ENCODE data around the gene CDC42BPB. TPM values are rescaled to one million over a fixed set of nuclear protein-coding genes. Genes with fewer than 3 reads are reported as not detected.

The CDC42BPB gene
- total RNA-seq, 1 experiment from 2014 or later, result 103 TPM

DNA sequence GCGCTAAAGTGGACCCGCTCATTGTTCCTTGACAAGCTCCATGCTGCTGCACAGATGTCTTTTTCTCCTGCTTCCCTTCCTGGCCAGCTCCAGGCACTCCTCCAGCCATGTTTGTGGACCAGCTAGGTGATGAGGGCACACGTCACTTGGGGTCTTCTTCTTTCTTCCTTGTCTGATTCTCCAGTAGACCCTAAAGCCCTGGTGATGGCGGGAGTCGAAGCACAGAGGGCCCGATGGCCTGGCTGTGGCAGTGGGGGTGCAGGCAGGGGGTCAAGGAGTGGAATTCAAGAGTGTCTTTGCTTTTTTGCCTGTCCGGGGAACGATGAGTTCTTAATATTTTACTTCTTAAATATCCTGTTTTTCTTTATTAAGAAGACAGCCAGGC lies 157.8 kb downstream of the CDC42BPB start:
- Histone ChIP-seq H3K79me1 (ENCODE audit: insufficient read depth, low read depth, low read length, poor library complexity, severe bottlenecking) (no peaks in the 10 kb centered on the region), H3K9me3 (ENCODE audit: control insufficient read depth, low read depth, low read length) (no peaks in the 10 kb centered on the region), H2BK120ac (ENCODE audit: low read depth, low read length, poor library complexity, severe bottlenecking) (no peak overlapping the region), H3K27me3 (ENCODE audit: insufficient read depth, low read length) (no peaks in the 10 kb centered on the region), H2BK20ac (ENCODE audit: low read depth, low read length, poor library complexity, severe bottlenecking) (no peak overlapping the region), H3K18ac (ENCODE audit: insufficient read length, low read depth, low read length) (no peak overlapping the region), H3K4me1 (ENCODE audit: insufficient read depth, low read length) (no peaks in the 10 kb centered on the region), H3K9ac (ENCODE audit: extremely low read depth, insufficient read length, low read length) (no peak overlapping the region), H3K14ac (ENCODE audit: insufficient read depth, low read length) (no peak overlapping the region), H3K79me2 (ENCODE audit: insufficient read depth, low read length) (no peaks in the 10 kb centered on the region), H2BK15ac (ENCODE audit: low read depth, low read length) (no peak overlapping the region), H4K5ac (ENCODE audit: insufficient read length, low read depth, low read length) (no peak overlapping the region), H4K8ac (replicated peaks; ENCODE audit: insufficient read length, low read depth, low read length) (no peak overlapping the region), H3K4ac (ENCODE audit: low read depth, low read length) (no peak overlapping the region), H3T11ph (ENCODE audit: low read length) (no peak overlapping the region), H2BK5ac (ENCODE audit: insufficient read length, low read length) (no peak overlapping the region), H3K23me2 (ENCODE audit: insufficient read length, low read depth, low read length, poor library complexity, severe bottlenecking) (no peaks in the 10 kb centered on the region), H3K27ac (ENCODE audit: insufficient read length, low read depth, low read length) (no peak overlapping the region), H3K4me2 (ENCODE audit: insufficient read depth, insufficient read length, low read length) (no peak overlapping the region), H2AFZ (ENCODE audit: low read length) (no peak overlapping the region), H2BK12ac (ENCODE audit: insufficient read length, low read depth, low read length) (no peak overlapping the region), H4K91ac (ENCODE audit: insufficient read length, low read depth, low read length) (no peak overlapping the region), H4K20me1 (ENCODE audit: control insufficient read depth, insufficient read depth, insufficient read length) (no peaks in the 10 kb centered on the region), H3K23ac (ENCODE audit: insufficient read length, low read depth, low read length) (no peak overlapping the region), H3K56ac (ENCODE audit: insufficient read length, low read depth, low read length) (no peak overlapping the region), H2AK5ac (ENCODE audit: insufficient read length, low read length) (no peak overlapping the region)
- DNase-seq, result no peak
- no peaks in the 10 kb centered on the region; the same call in 1 of the 2 replicates for H3K27me3 Mint-ChIP-seq (ENCODE audit: low read depth)
- H3K4me3 Mint-ChIP-seq, result no peak overlapping the region
- peaks cover 3 to 8% (median 7%) of the 10 kb centered on the region in 3 experiments; a peak in 6 of 7 replicates for H3K36me3 Mint-ChIP-seq (ENCODE audit: insufficient read depth in 1 of 3, low read depth in 3 of 3)
- H3K4me1 Mint-ChIP-seq, result peaks cover 2 to 4% of the 10 kb centered on the region in 2 experiments; a peak in 3 of 4 replicates
- WGBS (ENCODE audit: extremely low coverage, insufficient read length, low lambda C conversion rate), result no CpG with 5 or more reads among the region's 8 CpGs
- TF ChIP-seq, protein P1, sequence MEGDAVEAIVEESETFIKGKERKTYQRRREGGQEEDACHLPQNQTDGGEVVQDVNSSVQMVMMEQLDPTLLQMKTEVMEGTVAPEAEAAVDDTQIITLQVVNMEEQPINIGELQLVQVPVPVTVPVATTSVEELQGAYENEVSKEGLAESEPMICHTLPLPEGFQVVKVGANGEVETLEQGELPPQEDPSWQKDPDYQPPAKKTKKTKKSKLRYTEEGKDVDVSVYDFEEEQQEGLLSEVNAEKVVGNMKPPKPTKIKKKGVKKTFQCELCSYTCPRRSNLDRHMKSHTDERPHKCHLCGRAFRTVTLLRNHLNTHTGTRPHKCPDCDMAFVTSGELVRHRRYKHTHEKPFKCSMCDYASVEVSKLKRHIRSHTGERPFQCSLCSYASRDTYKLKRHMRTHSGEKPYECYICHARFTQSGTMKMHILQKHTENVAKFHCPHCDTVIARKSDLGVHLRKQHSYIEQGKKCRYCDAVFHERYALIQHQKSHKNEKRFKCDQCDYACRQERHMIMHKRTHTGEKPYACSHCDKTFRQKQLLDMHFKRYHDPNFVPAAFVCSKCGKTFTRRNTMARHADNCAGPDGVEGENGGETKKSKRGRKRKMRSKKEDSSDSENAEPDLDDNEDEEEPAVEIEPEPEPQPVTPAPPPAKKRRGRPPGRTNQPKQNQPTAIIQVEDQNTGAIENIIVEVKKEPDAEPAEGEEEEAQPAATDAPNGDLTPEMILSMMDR (conservative IDR thresholded peaks at IDR 0.05), result no peak
- peak overlapping the region; percentile 12 to 87 (median 82); a peak in 3 of 7 replicates for H3K27ac Mint-ChIP-seq
- no peaks in the 10 kb centered on the region for H3K9me3 Mint-ChIP-seq

Data from H9 (cell line).